Mesenchymal stem cell (in vitro differentiated cells and primary cell): Measurements from ENCODE around the gene PGAM5.

ENCODE experiments used
- DNase-seq: peaks from one replicate; pipeline ENCODE4 v3.0.0-alpha.2; 2013
- H2AFZ ChIP-seq: one replicate; pipeline ENCODE4 v1.6.1; 2013; ENCODE audit warnings: low read depth, mild to moderate bottlenecking, control low read depth, inconsistent platforms, low read length, moderate library complexity
- H2AK5ac ChIP-seq: 2 replicates; pipeline ENCODE4 v1.6.1; 2013; ENCODE audit warnings: low read length, moderate library complexity, mild to moderate bottlenecking, inconsistent platforms; ENCODE audit not compliant: severe bottlenecking
- H2BK120ac ChIP-seq: one replicate; pipeline ENCODE4 v1.6.1; 2013; ENCODE audit warnings: low read depth, mild to moderate bottlenecking, inconsistent platforms, low read length, moderate library complexity
- H2BK12ac ChIP-seq, 2 experiments: one replicate each; pipeline ENCODE4 v1.6.1; 2013; ENCODE audit warnings: inconsistent platforms in 2 of 2, low read length in 2 of 2, mild to moderate bottlenecking in 2 of 2, moderate library complexity in 2 of 2, control low read depth in 1 of 2
- H2BK15ac ChIP-seq: one replicate; pipeline ENCODE4 v1.6.1; 2013; ENCODE audit warnings: mild to moderate bottlenecking, low read depth, inconsistent platforms; ENCODE audit not compliant: poor library complexity, severe bottlenecking
- H2BK5ac ChIP-seq: 2 replicates; pipeline ENCODE4 v1.6.1; 2013; ENCODE audit warnings: low read depth, mild to moderate bottlenecking, low read length, control low read depth, inconsistent platforms; ENCODE audit not compliant: poor library complexity, severe bottlenecking
- H3K14ac ChIP-seq, 2 experiments: one replicate each; pipeline ENCODE4 v1.6.1; 2013; ENCODE audit warnings: inconsistent platforms in 2 of 2, low read length in 2 of 2, control low read depth in 1 of 2, mild to moderate bottlenecking in 1 of 2, moderate library complexity in 1 of 2
- H3K18ac ChIP-seq, 2 experiments: one replicate each; pipeline ENCODE4 v1.6.1; 2013; ENCODE audit warnings: inconsistent platforms in 2 of 2, low read length in 2 of 2, control low read depth in 1 of 2, low read depth in 1 of 2, mild to moderate bottlenecking in 1 of 2
- H3K23ac ChIP-seq, 2 experiments: one replicate each; pipeline ENCODE4 v1.6.1; 2013; ENCODE audit warnings: inconsistent platforms in 2 of 2, low read length in 2 of 2, mild to moderate bottlenecking in 2 of 2, moderate library complexity in 2 of 2, control low read depth in 1 of 2
- H3K27ac ChIP-seq: 2 replicates; pipeline ENCODE4 v1.5.1; 2013; ENCODE audit warnings: mild to moderate bottlenecking, moderate library complexity, low read length, control low read depth, inconsistent platforms; ENCODE audit not compliant: poor library complexity, severe bottlenecking
- H3K27me3 ChIP-seq, 2 experiments: 2 replicates each; pipeline versions ENCODE4 v1.6.1 to v1.7.0; 2013; ENCODE audit warnings: low read length in 2 of 2, mild to moderate bottlenecking in 2 of 2, moderate library complexity in 2 of 2, control low read depth in 1 of 2, inconsistent platforms in 1 of 2; ENCODE audit not compliant: control insufficient read depth in 1 of 2, insufficient read depth in 1 of 2
- H3K36me3 ChIP-seq, 2 experiments: 2 replicates each; pipeline versions ENCODE4 v1.6.1 to v1.7.0; 2013; ENCODE audit warnings: low read length in 2 of 2, control low read depth in 1 of 2, inconsistent platforms in 1 of 2, low read depth in 1 of 2, mild to moderate bottlenecking in 1 of 2; ENCODE audit not compliant: insufficient read depth in 2 of 2, control insufficient read depth in 1 of 2
- H3K4ac ChIP-seq, 2 experiments: one replicate each; pipeline ENCODE4 v1.6.1; 2013; ENCODE audit warnings: inconsistent platforms in 2 of 2, low read length in 2 of 2, mild to moderate bottlenecking in 2 of 2, moderate library complexity in 2 of 2, control low read depth in 1 of 2, low read depth in 1 of 2
- H3K4me1 ChIP-seq: 2 replicates; pipeline ENCODE4 v1.6.1; 2013; ENCODE audit warnings: low read depth, low read length, control low read depth; ENCODE audit not compliant: control insufficient read depth, insufficient read depth
- H3K4me2 ChIP-seq: 2 replicates; pipeline ENCODE4 v1.6.1; 2013; ENCODE audit warnings: low read length, mild to moderate bottlenecking, inconsistent platforms; ENCODE audit not compliant: poor library complexity, severe bottlenecking
- H3K4me3 ChIP-seq, 2 experiments: 2 replicates each; pipeline versions ENCODE4 v1.5.1 to v1.7.0; 2013; ENCODE audit warnings: low read length in 2 of 2, mild to moderate bottlenecking in 2 of 2, control low read depth in 1 of 2, low read depth in 1 of 2; ENCODE audit not compliant: insufficient read depth in 1 of 2
- H3K79me1 ChIP-seq: replicated peaks from 2 replicates; pipeline ENCODE4 v1.6.1; 2013; ENCODE audit warnings: mild to moderate bottlenecking, control low read depth, low read length, inconsistent platforms; ENCODE audit not compliant: poor library complexity, severe bottlenecking
- H3K9ac ChIP-seq: 2 replicates; pipeline ENCODE4 v1.7.0; 2013; ENCODE audit warnings: mild to moderate bottlenecking, low read length, moderate library complexity
- H3K9me3 ChIP-seq: 2 replicates; pipeline ENCODE4 v1.7.0; 2013; ENCODE audit warnings: mild to moderate bottlenecking, low read length; ENCODE audit not compliant: control insufficient read depth
- H4K8ac ChIP-seq: one replicate; pipeline ENCODE4 v1.6.1; 2013; ENCODE audit warnings: inconsistent platforms, mild to moderate bottlenecking, low read length, moderate library complexity
- H4K91ac ChIP-seq: one replicate; pipeline ENCODE4 v1.6.1; 2013; ENCODE audit warnings: mild to moderate bottlenecking, low read length, inconsistent platforms
- WGBS: methylation state at CpG from one replicate; pipeline ENCODE4 v1.1.7; 2013; ENCODE audit warnings: mixed read lengths; 5-methylcytosine and 5-hydroxymethylcytosine counted together

The PGAM5 gene

GRCh38 chr12:132664206-132665148 lies 46.2 kb upstream of the PGAM5 start:
- DNase-seq: no peak
- Histone ChIP-seq H4K8ac (no peak overlapping the region), H3K79me1 (no peaks in the 10 kb centered on the region), H3K9ac (no peak overlapping the region), H3K23ac (no peak overlapping the region), H3K9me3 (no peaks in the 10 kb centered on the region), H2BK12ac (no peak overlapping the region), H2BK15ac (no peak overlapping the region), H2BK5ac (no peak overlapping the region), H3K4ac (no peak overlapping the region), H3K14ac (no peak overlapping the region), H3K27ac (no peak overlapping the region), H2AFZ (no peak overlapping the region), H2AK5ac (no peak overlapping the region), H4K91ac (no peak overlapping the region), H2BK120ac (no peak overlapping the region), H3K36me3 (peaks cover 76 to 87% of the 10 kb centered on the region in 2 experiments), H3K27me3 (no peaks in the 10 kb centered on the region), H3K4me3 (no peak overlapping the region), H3K4me2 (no peak overlapping the region), H3K18ac (no peak overlapping the region), H3K4me1 (peaks cover under 1% of the 10 kb centered on the region)
- whole genome bisulfite sequencing: 95% methylated on average over 21 of the region's 21 CpGs

- no peak overlapping the region for H3K27ac ChIP-seq
- H2BK15ac ChIP-seq: no peak overlapping the region
- no peak overlapping the region for H3K9ac ChIP-seq
- DNase-seq: no peak
- no peak overlapping the region for H2BK5ac ChIP-seq
- WGBS: 94% methylated on average over 12 of the region's 13 CpGs
- H2BK12ac ChIP-seq: no peak overlapping the region
- no peak overlapping the region for H3K4ac ChIP-seq
- H3K18ac ChIP-seq: no peak overlapping the region
- peaks cover 3% of the 10 kb centered on the region for H3K4me1 ChIP-seq
- H4K8ac ChIP-seq: no peak overlapping the region
- no peaks in the 10 kb centered on the region for H3K79me1 ChIP-seq
- H2AK5ac ChIP-seq: no peak overlapping the region
- no peak overlapping the region for H3K4me3 ChIP-seq
- no peak overlapping the region for H3K4me2 ChIP-seq
- H3K36me3 ChIP-seq: peaks cover 78 to 88% of the 10 kb centered on the region in 2 experiments
- no peaks in the 10 kb centered on the region for H3K9me3 ChIP-seq
- no peak overlapping the region for H2AFZ ChIP-seq
- no peak overlapping the region for H4K91ac ChIP-seq
- H3K23ac ChIP-seq: no peak overlapping the region
- H3K27me3 ChIP-seq: no peaks in the 10 kb centered on the region
- H2BK120ac ChIP-seq: no peak overlapping the region
- no peak overlapping the region for H3K14ac ChIP-seq
Observed at GRCh38 chr12:132665149-132665491, 45.5 kb upstream of the PGAM5 start.

GRCh38 chr12:132665794-132666193 lies 44.8 kb upstream of the PGAM5 start:
- H3K4me1 ChIP-seq: peaks cover 3% of the 10 kb centered on the region
- WGBS: 97% methylated on average over 6 of the region's 6 CpGs
- H2BK15ac ChIP-seq: no peak overlapping the region
- no peak for DNase-seq
- H3K4me2 ChIP-seq: no peak overlapping the region
- H2BK120ac ChIP-seq: no peak overlapping the region
- H2BK12ac ChIP-seq: no peak overlapping the region
- H3K79me1 ChIP-seq: no peaks in the 10 kb centered on the region
- H4K8ac ChIP-seq: no peak overlapping the region
- no peak overlapping the region for H3K27ac ChIP-seq
- no peak overlapping the region for H4K91ac ChIP-seq
- H3K9ac ChIP-seq: no peak overlapping the region
- no peak overlapping the region for H2BK5ac ChIP-seq
- H2AK5ac ChIP-seq: no peak overlapping the region
- H3K18ac ChIP-seq: no peak overlapping the region
- H3K36me3 ChIP-seq: peaks cover 73 to 83% of the 10 kb centered on the region in 2 experiments
- no peak overlapping the region for H3K4me3 ChIP-seq
- H3K9me3 ChIP-seq: no peaks in the 10 kb centered on the region
- no peak overlapping the region for H3K4ac ChIP-seq
- H2AFZ ChIP-seq: no peak overlapping the region
- H3K23ac ChIP-seq: no peak overlapping the region
- H3K27me3 ChIP-seq: no peaks in the 10 kb centered on the region
- H3K14ac ChIP-seq: no peak overlapping the region

- Histone ChIP-seq H3K9ac (no peak overlapping the region), H3K79me1 (peaks cover 2% of the 10 kb centered on the region), H3K4me3 (no peak overlapping the region), H4K91ac (no peak overlapping the region), H2BK15ac (no peak overlapping the region), H3K14ac (no peak overlapping the region), H3K4me1 (peaks cover 4% of the 10 kb centered on the region), H4K8ac (no peak overlapping the region), H2AFZ (no peak overlapping the region), H2BK120ac (no peak overlapping the region), H2BK5ac (no peak overlapping the region), H3K36me3 (peaks cover 67 to 77% of the 10 kb centered on the region in 2 experiments), H3K23ac (no peak overlapping the region), H2AK5ac (no peak overlapping the region), H3K4ac (no peak overlapping the region), H3K18ac (no peak overlapping the region), H3K4me2 (no peak overlapping the region), H3K27me3 (no peaks in the 10 kb centered on the region), H2BK12ac (no peak overlapping the region), H3K9me3 (no peaks in the 10 kb centered on the region), H3K27ac (no peak overlapping the region)
- DNase-seq: no peak
- 97% methylated on average over 25 of the region's 30 CpGs for WGBS
Observed at GRCh38 chr12:132668191-132669088, 42.2 kb upstream of the PGAM5 start.
